ENCODE measurements around the gene UBASH3B. TPM values are rescaled to one million over a fixed set of nuclear protein-coding genes. Genes with fewer than 3 reads are reported as not detected.

UBASH3B gene
- total RNA-seq, 1 donor from 2014 or later, result 13.1 TPM

GRCh38 chr11:122751292-122752070 is 96.0 kb downstream of the UBASH3B start:
- DNase-seq (ENCODE audit: low read depth), result peak; percentile 48

DNA sequence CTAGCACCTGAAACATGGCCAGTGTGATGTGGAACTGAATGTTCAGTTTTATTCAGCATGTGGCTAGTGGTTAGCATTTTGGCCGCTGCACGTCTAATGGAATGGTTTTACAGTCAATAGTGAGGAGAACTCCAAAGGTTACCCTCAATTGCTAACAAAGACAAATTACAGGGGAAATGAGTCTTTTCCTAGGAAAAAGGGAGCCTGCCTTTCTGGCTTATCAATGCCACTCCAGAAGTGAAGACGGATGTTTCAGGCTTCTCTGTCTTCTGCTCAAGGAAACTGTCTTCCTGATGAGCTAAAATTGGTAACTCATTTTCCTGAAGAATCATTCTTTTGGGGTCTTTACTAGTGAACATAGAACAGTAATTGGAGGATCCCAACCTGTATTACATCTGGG is 98.5 kb downstream of the UBASH3B start:
- DNase-seq (ENCODE audit: low read depth), result no peak

DNA sequence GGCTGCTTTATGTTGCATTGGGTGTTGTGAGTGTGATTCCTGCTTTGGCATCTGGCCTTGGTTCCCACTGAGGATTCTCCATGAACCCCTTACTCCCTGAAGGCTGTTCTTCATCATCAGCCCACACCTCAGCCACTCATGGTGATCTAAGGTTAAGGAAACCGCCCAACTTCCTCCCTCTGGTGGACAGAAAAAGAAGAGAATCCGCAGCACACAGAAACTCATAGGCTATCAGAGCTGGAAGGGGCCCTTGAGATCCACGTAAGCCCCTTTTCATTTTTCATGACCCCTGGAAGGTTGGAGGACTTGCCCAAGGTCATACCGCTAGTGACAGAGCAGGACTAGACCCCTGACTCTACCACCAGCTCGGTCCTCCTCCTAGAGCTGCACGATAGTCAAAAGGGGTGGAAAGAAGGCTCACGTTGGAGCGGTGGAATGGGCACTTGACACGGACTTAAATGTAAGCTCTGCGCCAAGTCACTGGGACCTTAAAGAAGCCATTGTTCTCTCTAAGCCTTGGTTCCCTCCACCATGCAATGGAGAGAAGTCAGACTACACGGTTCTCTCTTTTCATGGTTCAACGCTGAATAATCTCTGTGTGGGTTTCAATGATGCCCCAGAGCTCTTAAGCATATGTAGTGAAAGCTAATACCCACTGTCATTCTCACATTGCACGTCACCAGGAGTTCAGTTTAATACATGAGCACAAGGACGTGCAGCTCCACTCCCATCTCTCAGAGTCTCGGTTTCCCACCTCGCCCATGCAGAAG is 99.2 kb downstream of the UBASH3B start:
- no peak for DNase-seq (ENCODE audit: low read depth)

DNA sequence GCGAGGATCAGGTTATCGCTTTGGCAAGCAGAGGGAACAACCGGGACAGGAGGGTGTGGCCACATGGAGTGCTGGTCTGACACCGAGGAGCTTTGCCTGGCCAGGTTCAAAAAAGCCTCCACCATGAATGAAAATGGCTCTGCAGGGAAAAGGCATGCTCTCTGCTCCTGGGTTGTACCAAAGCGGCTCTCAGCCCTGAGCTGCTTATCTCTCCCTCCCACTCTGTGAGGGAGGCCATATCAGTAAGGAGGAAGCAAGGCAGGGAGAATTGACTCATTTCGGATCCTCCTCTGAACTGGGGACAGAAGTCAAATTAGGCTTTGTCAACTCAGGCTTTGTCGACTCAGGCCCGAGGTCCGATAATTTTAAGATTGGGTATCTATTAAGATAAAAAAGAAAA is 99.9 kb downstream of the UBASH3B start:
- DNase-seq (ENCODE audit: low read depth), result no peak

DNA sequence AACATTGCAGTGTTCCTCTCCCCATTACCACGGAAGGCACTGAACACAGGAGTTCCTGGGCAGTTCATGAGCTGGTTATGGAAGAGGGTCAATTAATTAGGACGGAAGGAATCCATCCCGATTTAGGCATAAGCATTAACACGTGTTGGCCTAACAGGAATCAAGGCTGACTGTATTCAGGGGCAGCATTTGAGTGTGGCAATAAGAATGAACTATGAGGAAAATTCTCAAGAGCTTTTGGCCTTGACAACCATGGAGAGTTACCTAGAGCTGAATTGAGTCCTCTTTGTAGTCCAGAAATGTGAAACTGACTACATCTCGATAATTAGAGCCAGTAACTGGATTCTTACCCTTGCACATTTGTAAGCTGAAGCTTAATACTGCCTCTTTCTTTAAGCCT is 100.4 kb downstream of the UBASH3B start:
- DNase-seq (ENCODE audit: low read depth), result no peak

GRCh38 chr11:122756417-122756816 is 100.9 kb downstream of the UBASH3B start:
- DNase-seq (ENCODE audit: low read depth), result no peak

DNA sequence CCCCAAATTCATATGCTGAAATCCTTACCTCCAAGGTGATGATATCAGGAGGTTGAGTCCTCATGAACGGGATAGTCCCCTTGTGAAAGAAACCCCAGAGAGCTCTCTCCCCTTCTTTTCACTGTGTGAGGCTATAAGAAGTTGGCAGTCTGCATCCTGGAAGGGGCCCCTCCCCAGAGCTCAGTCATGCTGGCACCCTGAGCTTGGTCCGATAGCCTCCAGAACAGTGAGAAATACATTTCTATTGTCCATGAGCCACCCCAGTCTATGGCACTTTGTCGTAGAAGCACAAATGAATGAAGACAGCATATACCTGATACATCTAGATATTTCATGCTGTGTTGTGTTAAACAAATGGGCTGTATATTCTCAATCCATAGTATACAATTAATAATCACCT is 101.7 kb downstream of the UBASH3B start:
- DNase-seq (ENCODE audit: low read depth), result no peak

- peak; percentile 78 for DNase-seq (ENCODE audit: low read depth)
Observed at GRCh38 chr11:122758339-122758738, 102.8 kb downstream of the UBASH3B start.

- no peak for DNase-seq (ENCODE audit: low read depth)
Observed at GRCh38 chr11:122758974-122759373, 103.5 kb downstream of the UBASH3B start.

DNA sequence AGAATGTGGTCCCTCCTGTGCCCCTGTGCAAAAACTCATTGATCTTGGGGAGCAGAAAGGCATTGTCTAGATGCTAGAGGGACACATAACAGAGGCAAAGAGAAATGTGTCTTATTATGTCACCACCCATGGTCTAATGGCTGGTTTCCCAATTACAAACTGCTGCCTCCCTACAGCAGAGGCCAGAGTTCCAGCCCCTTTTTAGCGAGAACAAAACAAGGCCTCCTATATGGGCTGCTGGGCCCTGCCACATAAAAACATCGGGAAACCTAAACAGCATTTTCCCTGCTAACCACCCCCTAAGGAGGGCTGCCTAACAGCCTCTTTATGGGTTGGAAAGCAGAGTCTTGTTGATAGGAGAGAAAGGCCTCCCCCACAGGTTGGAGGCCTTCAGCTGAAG is 107.6 kb downstream of the UBASH3B start:
- DNase-seq (ENCODE audit: low read depth), result no peak

DNA sequence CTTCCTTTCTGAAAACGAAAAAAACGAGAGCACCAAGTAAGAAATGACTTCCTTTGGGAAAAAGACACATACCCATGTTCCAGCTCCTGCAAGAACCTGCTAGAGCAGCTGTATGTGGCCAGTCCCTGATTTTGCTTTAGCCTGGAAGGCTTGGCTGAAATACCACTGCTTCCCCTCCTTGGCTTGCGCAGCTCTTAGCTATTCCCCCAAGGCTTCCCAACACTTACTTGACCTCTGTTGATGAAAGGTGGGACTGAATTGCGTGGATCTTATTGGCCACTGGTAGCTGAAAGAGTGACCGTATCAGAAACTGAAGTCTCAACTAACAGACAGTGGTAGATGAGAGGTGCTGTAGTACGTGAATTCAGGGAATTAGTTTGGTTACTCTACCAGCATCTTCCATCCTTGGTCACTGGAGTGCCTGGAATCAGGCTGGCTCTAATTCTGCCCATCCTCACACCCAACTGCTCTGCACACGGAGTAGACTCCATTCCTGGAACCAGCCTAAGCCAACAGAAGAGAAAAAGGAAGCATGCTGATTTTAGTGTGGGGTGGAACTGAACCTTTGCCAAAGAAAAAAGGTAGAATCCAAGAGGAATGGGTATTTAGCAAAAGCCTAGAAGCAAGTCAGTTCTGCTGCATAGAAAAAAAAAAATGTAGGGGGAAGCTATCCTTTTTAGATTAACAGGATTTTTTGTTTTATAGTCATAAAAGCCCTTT is 109.0 kb downstream of the UBASH3B start:
- no peak for DNase-seq (ENCODE audit: low read depth)

GRCh38 chr11:122765487-122766131 is 110.1 kb downstream of the UBASH3B start:
- DNase-seq (ENCODE audit: low read depth), result no peak

DNA sequence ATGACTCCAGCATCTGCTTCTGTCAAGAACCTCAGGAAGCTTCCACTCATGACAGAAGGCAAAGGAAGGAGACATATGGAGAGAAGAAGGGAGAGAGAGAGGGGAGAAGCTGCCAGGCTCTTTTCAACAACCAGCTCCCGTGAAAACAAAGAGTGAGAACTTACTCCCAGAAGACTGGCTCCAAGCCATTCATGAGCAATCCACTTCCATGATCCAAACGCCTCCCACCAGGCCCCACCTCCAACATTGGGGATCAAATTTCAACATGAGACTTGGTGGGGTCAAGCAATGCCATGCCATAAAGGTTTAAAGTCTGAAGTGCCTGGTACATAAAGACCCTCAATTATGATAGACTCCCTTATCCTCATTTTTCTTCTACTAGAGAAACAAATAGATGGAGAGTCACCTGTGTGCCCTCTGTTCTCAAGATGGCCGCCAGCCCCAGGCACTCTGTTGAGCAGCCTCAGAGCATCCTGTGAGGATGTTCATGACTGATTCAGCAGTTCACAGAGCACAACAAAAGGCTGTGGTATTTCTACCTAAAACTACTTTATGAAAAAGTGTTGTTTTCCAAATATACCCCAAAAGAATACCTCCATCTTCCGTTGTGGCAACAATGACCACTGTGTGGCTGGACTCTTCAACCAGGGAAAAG is 113.7 kb downstream of the UBASH3B start:
- no peak for DNase-seq (ENCODE audit: low read depth)

- peak; percentile 64 for DNase-seq (ENCODE audit: low read depth)
Observed at GRCh38 chr11:122772945-122773344, 117.4 kb downstream of the UBASH3B start.

DNA sequence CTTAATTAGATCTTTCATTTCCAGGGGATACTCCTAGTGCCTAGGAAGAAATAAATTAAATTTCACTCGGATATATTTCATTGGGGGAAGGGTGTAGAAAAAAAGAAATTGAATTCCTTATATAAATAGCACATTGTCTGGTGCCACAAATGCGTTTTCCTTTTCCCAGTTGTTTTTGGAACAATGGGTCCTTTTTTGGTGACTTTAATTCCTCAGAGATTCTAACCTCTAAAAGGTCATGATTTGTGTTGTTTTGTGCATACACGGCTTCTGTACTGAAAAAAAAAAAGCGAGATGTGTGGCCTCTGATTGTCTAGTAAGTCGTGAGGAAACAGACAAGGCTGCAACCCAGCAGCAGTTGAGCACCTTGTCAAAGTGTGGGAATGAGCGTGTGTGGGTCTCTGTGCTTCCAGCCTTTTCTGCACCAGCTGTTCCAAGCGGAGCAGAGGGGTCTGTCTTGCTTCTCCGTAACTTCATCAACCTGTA is 118.3 kb downstream of the UBASH3B start:
- DNase-seq (ENCODE audit: low read depth), result no peak

DNA sequence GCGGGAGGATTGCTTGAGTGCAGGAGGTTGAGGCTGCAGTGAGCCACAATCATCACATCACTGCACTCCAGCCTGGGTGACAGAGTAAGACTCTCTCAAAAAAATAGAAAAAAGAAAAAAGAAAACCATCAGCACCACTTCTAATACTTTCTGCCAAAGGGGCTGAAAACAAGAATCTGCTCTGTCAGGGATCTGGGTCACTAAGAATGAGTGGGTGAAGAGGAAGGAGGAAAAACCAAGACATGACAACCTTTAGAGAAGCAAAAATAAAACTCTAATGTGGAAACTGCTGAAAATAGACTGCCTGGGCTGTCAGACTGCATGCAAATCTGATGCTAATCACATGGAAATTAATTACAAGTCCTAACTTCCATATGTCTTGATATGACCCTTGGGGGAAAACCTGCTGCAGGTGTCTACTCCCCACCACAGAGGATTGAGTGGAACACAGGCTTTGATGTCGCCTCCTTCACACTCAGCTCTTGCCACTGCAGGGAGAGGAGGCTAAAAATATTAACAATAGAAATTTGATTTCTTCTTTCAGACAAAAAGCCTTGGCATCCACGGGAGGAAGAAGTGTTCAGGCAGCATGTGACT is 120.3 kb downstream of the UBASH3B start:
- no peak for DNase-seq (ENCODE audit: low read depth)

GRCh38 chr11:122776546-122776945 is 121.0 kb downstream of the UBASH3B start:
- DNase-seq (ENCODE audit: low read depth), result no peak

GRCh38 chr11:122777343-122777742 is 121.8 kb downstream of the UBASH3B start:
- DNase-seq (ENCODE audit: low read depth), result no peak

GRCh38 chr11:122778148-122778547 is 122.6 kb downstream of the UBASH3B start:
- DNase-seq (ENCODE audit: low read depth), result no peak

GRCh38 chr11:122779047-122779629 is 123.6 kb downstream of the UBASH3B start:
- no peak for DNase-seq (ENCODE audit: low read depth)

Measured in myocyte (in vitro differentiated cells).